ENCODE results near the gene TNFAIP2.
"Not testable (repeated sequence)": the region's sequence is repeated elsewhere in the genome, so short reads cannot be mapped to it uniquely, and the experiment has no call there.

TNFAIP2 gene

GRCh38 chr14:103160321-103161053 lies 37.2 kb downstream of the TNFAIP2 start:
- DNase-seq = no peak

- DNase-seq = no peak
These were observed 37.8 kb downstream of the TNFAIP2 start for GRCh38 chr14:103161054-103161397.

- DNase-seq = no peak
These were observed 39.9 kb downstream of the TNFAIP2 start for GRCh38 chr14:103163199-103163598.

GRCh38 chr14:103164006-103164405 lies 40.7 kb downstream of the TNFAIP2 start:
- DNase-seq = no peak

- no peak for DNase-seq
These were observed 41.5 kb downstream of the TNFAIP2 start for GRCh38 chr14:103164779-103165178.

- DNase-seq = no peak
These were observed 42.1 kb downstream of the TNFAIP2 start for GRCh38 chr14:103165323-103165722.

- DNase-seq = no peak
These were observed 46.7 kb downstream of the TNFAIP2 start for GRCh38 chr14:103169954-103170353.

GRCh38 chr14:103171206-103171605 lies 47.9 kb downstream of the TNFAIP2 start:
- DNase-seq = not testable (repeated sequence)

GRCh38 chr14:103172921-103173320 lies 49.7 kb downstream of the TNFAIP2 start:
- no peak for DNase-seq

- not testable (repeated sequence) for DNase-seq
These were observed 50.6 kb downstream of the TNFAIP2 start for GRCh38 chr14:103173887-103174286.

- not testable (repeated sequence) for DNase-seq
These were observed 52.9 kb downstream of the TNFAIP2 start for GRCh38 chr14:103176176-103176575.

GRCh38 chr14:103177376-103177775 lies 54.1 kb downstream of the TNFAIP2 start:
- no peak for DNase-seq

- DNase-seq = no peak
These were observed 55.3 kb downstream of the TNFAIP2 start for GRCh38 chr14:103178521-103178920.

- no peak for DNase-seq
These were observed 55.8 kb downstream of the TNFAIP2 start for GRCh38 chr14:103179094-103179493.

GRCh38 chr14:103180331-103180730 lies 57.1 kb downstream of the TNFAIP2 start:
- DNase-seq = no peak

GRCh38 chr14:103184046-103184445 lies 60.8 kb downstream of the TNFAIP2 start:
- no peak for DNase-seq

GRCh38 chr14:103185051-103186029 lies 62.1 kb downstream of the TNFAIP2 start:
- no peak for DNase-seq

GRCh38 chr14:103186241-103186822 lies 63.1 kb downstream of the TNFAIP2 start:
- DNase-seq = no peak
